ENCODE data around the gene NADSYN1.

DNA sequence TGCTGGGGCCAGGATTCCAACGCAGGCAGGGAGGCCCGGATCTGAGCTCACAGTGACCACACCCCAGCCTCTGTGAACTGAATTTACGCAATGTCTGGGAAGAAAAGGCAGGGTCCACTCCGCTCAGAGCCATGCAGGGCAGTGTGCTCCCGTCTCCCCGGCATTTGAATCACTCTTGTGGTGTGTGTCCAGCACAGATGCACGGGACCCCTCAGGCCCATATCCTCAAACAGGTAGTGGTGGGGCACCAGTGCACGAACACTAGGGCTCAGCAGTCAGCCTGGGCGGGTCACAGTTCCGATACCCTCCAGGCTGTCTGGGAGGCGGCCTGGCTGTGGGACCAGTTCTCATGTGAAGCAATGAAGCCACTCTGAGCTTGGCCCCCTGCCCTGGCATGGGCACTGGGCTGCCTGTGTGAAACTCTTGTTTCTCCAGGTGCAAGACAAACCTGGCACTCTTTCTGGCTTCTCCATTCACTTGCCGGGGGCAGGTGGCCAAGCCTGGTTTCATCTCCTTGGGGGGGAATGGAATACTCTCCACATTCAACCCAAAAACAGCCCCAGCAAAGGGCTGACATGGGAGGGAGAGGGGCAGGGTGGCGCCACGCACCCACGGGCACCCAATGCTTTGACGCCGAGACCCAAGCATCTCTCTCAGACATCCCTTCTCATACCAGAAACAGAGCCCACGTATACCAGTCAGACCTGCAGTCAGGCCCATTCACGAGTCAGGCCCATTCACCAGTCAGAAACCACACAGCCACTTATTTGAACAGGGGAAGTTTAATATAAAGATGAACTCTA lies 19.2 kb upstream of the NADSYN1 start:
- TF ChIP-seq, protein P1, sequence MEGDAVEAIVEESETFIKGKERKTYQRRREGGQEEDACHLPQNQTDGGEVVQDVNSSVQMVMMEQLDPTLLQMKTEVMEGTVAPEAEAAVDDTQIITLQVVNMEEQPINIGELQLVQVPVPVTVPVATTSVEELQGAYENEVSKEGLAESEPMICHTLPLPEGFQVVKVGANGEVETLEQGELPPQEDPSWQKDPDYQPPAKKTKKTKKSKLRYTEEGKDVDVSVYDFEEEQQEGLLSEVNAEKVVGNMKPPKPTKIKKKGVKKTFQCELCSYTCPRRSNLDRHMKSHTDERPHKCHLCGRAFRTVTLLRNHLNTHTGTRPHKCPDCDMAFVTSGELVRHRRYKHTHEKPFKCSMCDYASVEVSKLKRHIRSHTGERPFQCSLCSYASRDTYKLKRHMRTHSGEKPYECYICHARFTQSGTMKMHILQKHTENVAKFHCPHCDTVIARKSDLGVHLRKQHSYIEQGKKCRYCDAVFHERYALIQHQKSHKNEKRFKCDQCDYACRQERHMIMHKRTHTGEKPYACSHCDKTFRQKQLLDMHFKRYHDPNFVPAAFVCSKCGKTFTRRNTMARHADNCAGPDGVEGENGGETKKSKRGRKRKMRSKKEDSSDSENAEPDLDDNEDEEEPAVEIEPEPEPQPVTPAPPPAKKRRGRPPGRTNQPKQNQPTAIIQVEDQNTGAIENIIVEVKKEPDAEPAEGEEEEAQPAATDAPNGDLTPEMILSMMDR (IDR thresholded peaks at IDR 0.05): no peak
- no peak for TF ChIP-seq POLR2A (IDR thresholded peaks at IDR 0.05)
